Cardiac fibroblast (primary cell): Measurements from ENCODE around the gene MAGI3.

ENCODE experiments used
- DNase-seq, 2 donors: peaks; one replicate each; pipeline versions ENCODE4 v3.0.0 to v3.0.0-alpha.2; 2010; ENCODE audit warnings: low read depth in 2 of 2
- H3K4me3 ChIP-seq, 2 donors: replicated peaks in 1 of 2; 1 replicate in 1 of 2; 2 replicates in 1 of 2; pipeline ENCODE4 v1.5.1; 2011; ENCODE audit warnings: low read depth in 2 of 2, low read length in 2 of 2, mild to moderate bottlenecking in 2 of 2, moderate library complexity in 1 of 2
- TF ChIP-seq, protein P1 (sequence below): IDR thresholded peaks from one replicate; pipeline ENCODE4 v1.5.1; 2011; ENCODE audit warnings: low read depth, mild to moderate bottlenecking, low read length, inconsistent platforms

Gene MAGI3

DNA sequence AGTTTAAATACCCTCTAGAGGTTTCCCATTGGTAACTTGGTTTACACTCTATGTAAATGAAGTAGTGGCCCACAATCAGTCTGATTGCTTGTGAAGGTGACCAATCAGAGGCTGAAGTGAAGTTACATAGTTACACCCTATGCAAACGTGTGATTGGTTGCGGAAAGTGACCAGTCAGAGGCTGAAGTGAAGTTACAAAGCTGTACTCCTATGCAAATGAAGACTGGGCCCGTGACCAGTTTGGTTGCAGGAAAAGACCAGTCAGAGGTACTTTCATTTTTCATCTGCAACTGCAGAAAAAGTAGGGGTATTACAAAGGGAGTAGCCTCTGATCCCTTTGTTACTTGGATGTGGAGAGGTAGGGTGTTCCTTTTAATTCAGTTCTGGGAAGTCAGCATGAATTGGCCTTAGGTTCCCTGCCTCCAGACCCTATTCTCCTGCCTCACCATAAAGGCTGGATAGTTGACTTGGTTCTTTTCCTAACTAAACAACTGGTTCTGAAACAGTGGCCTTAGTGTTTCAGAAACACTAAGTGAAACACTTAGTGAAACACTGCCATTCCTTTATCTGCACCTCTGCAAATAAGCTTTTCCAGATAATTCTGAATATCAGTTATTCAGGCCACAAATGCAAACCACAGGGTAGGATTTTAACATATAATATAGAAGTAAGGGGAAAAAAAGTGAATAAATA is 39.3 kb downstream of the MAGI3 start:
- DNase-seq: peak; percentile 26 to 40
- H3K4me3 ChIP-seq: no peak overlapping the region
- TF ChIP-seq, protein P1, sequence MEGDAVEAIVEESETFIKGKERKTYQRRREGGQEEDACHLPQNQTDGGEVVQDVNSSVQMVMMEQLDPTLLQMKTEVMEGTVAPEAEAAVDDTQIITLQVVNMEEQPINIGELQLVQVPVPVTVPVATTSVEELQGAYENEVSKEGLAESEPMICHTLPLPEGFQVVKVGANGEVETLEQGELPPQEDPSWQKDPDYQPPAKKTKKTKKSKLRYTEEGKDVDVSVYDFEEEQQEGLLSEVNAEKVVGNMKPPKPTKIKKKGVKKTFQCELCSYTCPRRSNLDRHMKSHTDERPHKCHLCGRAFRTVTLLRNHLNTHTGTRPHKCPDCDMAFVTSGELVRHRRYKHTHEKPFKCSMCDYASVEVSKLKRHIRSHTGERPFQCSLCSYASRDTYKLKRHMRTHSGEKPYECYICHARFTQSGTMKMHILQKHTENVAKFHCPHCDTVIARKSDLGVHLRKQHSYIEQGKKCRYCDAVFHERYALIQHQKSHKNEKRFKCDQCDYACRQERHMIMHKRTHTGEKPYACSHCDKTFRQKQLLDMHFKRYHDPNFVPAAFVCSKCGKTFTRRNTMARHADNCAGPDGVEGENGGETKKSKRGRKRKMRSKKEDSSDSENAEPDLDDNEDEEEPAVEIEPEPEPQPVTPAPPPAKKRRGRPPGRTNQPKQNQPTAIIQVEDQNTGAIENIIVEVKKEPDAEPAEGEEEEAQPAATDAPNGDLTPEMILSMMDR: no peak

DNA sequence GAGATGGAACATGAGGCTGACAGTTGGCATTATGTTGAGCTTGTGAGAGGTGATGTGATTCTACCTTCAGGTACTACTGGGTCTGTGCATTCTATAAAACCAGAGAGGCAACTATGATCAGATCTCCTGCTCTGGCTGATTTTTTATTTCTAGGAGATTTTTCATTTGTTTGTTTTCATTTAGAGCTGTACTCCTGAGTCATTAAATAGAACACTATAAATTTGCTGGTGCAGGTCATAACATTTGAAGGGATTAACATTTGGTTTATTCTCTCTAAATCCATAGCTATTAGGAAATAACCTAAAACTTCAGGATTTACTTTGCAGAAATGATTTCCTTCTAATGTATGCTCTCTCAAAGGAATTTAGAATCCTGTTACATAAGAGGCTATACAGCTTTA is 42.9 kb downstream of the MAGI3 start:
- no peak overlapping the region for H3K4me3 ChIP-seq
- TF ChIP-seq, protein P1: no peak
- no peak for DNase-seq

- TF ChIP-seq, protein P1: no peak
- H3K4me3 ChIP-seq: no peak overlapping the region
- no peak for DNase-seq
Observed at GRCh38 chr1:113434081-113434873, 44.0 kb downstream of the MAGI3 start.

DNA sequence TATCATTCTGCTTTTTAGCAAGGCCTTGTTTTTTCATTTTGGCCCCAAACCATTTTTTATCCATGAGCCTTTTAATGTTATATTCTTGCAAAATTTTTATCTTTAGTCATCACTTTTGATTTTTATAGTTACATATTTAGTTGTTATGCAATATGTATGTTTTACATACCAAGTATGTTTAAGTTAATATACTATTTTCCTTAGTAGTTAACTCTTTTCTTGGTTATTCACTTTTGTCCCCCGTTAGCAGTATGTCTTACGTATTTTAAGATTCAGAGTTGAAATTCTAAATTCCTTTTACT is 44.5 kb downstream of the MAGI3 start:
- TF ChIP-seq, protein P1: no peak
- no peak for DNase-seq
- no peak overlapping the region for H3K4me3 ChIP-seq

- TF ChIP-seq, protein P1: no peak
- H3K4me3 ChIP-seq: no peak overlapping the region
- no peak for DNase-seq
Observed at GRCh38 chr1:113437554-113438341, 47.4 kb downstream of the MAGI3 start.

DNA sequence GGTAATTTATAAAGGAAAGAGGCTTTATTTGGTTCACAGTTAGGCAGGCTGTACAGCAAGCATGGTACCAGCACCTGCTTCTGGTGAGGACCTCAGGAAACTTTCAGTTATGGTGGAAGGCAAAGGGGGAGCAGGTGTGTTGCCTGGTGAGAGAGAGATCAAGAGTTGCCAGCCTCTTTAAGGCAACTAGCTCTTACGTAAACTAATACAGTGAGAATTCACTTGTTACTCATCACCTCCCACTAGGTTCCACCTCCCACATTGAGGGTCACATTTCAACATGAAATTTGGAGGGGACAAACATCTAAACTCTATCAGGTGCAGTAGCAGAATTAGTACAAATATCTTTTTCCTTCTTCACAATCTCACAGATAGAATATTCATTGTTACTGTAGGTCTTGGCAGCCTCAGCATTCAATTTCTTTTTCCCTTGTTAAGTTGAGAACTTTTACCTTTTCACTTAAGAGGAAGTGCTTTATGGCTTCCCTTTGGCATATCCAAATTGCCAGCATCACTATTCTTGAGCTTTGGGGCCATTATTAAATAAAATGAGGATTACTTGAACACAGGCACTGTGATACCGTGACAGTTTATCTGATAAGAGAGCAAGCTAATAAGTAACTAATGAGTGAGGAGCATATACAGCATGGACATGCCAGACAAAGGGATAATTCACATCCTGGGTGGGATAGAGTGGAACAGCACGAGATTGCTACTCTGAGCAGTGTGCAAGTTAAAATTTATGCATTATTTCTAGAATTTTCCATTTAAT is 48.4 kb downstream of the MAGI3 start:
- TF ChIP-seq, protein P1: no peak
- DNase-seq: no peak
- no peak overlapping the region for H3K4me3 ChIP-seq
